Parathyroid adenoma (tissue), 2 donors: ENCODE measurements around the gene SPRYD7.

Source experiments
- H2AFZ ChIP-seq: fragments of 300-600 bp; sonication (generic); one replicate; pipeline ENCODE4 v1.7.0; 2017; ENCODE audit warnings: antibody characterized with exemption, mild to moderate bottlenecking
- H3K27ac ChIP-seq: fragments of 300-600 bp; sonication (generic); one replicate; pipeline ENCODE4 v1.7.0; 2017
- H3K27me3 ChIP-seq: fragments of 300-600 bp; sonication (generic); one replicate; pipeline ENCODE4 v1.7.0; 2017; ENCODE audit warnings: low read length; ENCODE audit not compliant: control insufficient read depth, insufficient read depth
- H3K36me3 ChIP-seq: fragments of 300-600 bp; sonication (generic); one replicate; pipeline ENCODE4 v1.7.0; 2017; ENCODE audit warnings: low read length; ENCODE audit not compliant: control insufficient read depth, insufficient read depth
- H3K4me1 ChIP-seq: fragments of 300-600 bp; sonication (generic); one replicate; pipeline ENCODE4 v1.7.0; 2017; ENCODE audit warnings: control low read depth
- H3K4me2 ChIP-seq: fragments of 300-600 bp; sonication (generic); one replicate; pipeline ENCODE4 v1.7.0; 2017; ENCODE audit warnings: low read length
- H3K4me3 ChIP-seq: fragments of 300-600 bp; sonication (generic); one replicate; pipeline ENCODE4 v1.7.0; 2017; ENCODE audit warnings: low read depth, low read length
- H3K79me2 ChIP-seq: fragments of 300-600 bp; sonication (generic); one replicate; pipeline ENCODE4 v1.7.0; 2017; ENCODE audit warnings: control low read depth
- H3K9ac ChIP-seq: fragments of 300-600 bp; sonication (generic); one replicate; pipeline ENCODE4 v1.7.0; 2017; ENCODE audit warnings: mild to moderate bottlenecking
- H3K9me3 ChIP-seq: fragments of 300-600 bp; sonication (generic); one replicate; pipeline ENCODE4 v1.7.0; 2017; ENCODE audit warnings: low read length; ENCODE audit not compliant: control insufficient read depth
- CTCF ChIP-seq: fragments of 300-600 bp; sonication (generic); IDR thresholded peaks from one replicate; pipeline ENCODE4 v1.7.0; 2017; ENCODE audit warnings: antibody characterized with exemption, mild to moderate bottlenecking
- donor health status: primary hyperparathyroidism.

The SPRYD7 gene

DNA sequence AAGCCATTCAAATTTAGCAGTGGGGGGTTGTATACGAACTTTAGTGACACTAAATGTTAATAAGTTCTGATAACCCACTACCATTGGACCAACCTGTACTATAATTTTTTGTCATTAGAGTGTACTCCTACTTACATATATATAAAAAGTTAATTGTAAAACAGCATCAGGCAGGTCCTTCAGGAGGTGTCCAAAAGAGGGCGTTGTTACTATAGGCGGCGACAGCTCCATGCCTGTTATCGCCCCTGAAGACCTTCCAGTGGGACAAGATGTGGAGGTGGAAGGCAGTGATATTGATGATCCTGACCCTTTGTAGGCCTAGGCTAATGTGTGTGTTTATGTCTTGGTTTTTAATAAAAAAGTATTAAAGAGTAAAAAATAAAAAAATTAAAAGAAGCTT, 27.5 kb downstream of the SPRYD7 start:
- no peak overlapping the region for H2AFZ ChIP-seq
- H3K9me3 ChIP-seq = no peaks in the 10 kb centered on the region
- no peaks in the 10 kb centered on the region for H3K79me2 ChIP-seq
- H3K27me3 ChIP-seq = no peaks in the 10 kb centered on the region
- no peak for TF ChIP-seq CTCF
- H3K9ac ChIP-seq = no peak overlapping the region
- H3K27ac ChIP-seq = no peak overlapping the region
- H3K4me2 ChIP-seq = no peak overlapping the region
- H3K36me3 ChIP-seq = no peaks in the 10 kb centered on the region
- no peaks in the 10 kb centered on the region for H3K4me1 ChIP-seq
- H3K4me3 ChIP-seq = no peak overlapping the region

- no peak for TF ChIP-seq CTCF
- Histone ChIP-seq H3K27me3 (no peaks in the 10 kb centered on the region), H3K36me3 (no peaks in the 10 kb centered on the region), H3K4me1 (no peaks in the 10 kb centered on the region), H3K27ac (no peak overlapping the region), H3K9ac (no peak overlapping the region), H3K4me2 (no peak overlapping the region), H3K79me2 (no peaks in the 10 kb centered on the region), H3K9me3 (no peaks in the 10 kb centered on the region), H2AFZ (no peak overlapping the region), H3K4me3 (no peak overlapping the region)
Measured at GRCh38 chr13:49904729-49905456, 31.2 kb downstream of the SPRYD7 start.

DNA sequence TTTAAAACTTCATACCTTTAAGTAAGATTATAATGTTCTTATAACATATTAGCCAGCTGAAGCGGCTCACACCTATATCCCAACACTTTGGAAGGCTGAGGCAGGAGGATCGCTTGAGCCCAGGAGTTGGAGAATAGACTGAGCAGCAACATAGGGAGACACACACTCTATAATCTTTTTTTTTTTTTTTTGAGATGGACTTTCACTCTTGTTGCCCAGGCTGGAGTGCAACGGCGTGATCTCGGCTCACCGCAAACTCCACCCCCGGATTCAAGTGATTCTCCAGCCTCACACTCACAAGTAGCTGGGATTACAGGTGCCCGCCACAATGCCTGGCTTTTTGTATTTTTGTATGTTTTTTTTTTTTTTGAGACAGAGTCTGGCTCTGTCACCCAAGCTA, 37.3 kb downstream of the SPRYD7 start:
- Histone ChIP-seq H3K4me3 (no peak overlapping the region), H3K27me3 (no peaks in the 10 kb centered on the region), H3K36me3 (no peaks in the 10 kb centered on the region), H2AFZ (no peak overlapping the region), H3K4me1 (no peaks in the 10 kb centered on the region), H3K9me3 (no peaks in the 10 kb centered on the region), H3K4me2 (no peak overlapping the region), H3K27ac (no peak overlapping the region), H3K79me2 (no peaks in the 10 kb centered on the region), H3K9ac (no peak overlapping the region)
- TF ChIP-seq CTCF = no peak

DNA sequence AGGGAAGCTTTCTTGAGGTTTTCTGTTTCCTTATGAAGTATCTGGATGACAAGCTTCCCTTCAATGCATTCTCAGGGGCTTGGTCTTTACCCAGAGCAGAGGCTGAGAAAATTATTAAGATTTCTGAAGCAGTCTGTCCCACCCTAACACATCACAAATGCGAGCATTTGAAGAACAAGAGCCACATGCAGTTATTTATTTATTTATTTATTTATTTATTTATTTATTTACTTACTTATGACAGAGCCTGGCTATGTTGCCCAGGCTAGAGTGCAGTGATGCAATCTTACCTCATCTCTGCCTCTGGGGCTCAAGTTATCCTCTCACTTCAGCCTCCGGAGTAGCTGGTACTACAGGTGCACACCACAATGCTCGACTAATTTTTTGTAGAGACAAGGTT, 38.4 kb downstream of the SPRYD7 start:
- Histone ChIP-seq H3K79me2 (no peaks in the 10 kb centered on the region), H3K36me3 (no peaks in the 10 kb centered on the region), H3K27ac (no peak overlapping the region), H3K4me2 (no peak overlapping the region), H3K4me3 (no peak overlapping the region), H3K27me3 (no peaks in the 10 kb centered on the region), H3K4me1 (no peaks in the 10 kb centered on the region), H2AFZ (no peak overlapping the region), H3K9me3 (no peaks in the 10 kb centered on the region), H3K9ac (no peak overlapping the region)
- TF ChIP-seq CTCF = no peak

- Histone ChIP-seq H3K4me1 (no peaks in the 10 kb centered on the region), H3K27ac (no peak overlapping the region), H3K4me2 (no peak overlapping the region), H3K36me3 (no peaks in the 10 kb centered on the region), H3K79me2 (no peaks in the 10 kb centered on the region), H3K27me3 (no peaks in the 10 kb centered on the region), H3K9me3 (no peaks in the 10 kb centered on the region), H2AFZ (no peak overlapping the region), H3K9ac (no peak overlapping the region), H3K4me3 (no peak overlapping the region)
- TF ChIP-seq CTCF = no peak
Measured at GRCh38 chr13:49895826-49896225, 40.3 kb downstream of the SPRYD7 start.
